T-helper 1 cell (primary cell): ENCODE results near the gene MOB1B.

ENCODE experiments used
- DNase-seq, 5 donors: peaks; one replicate each; pipeline ENCODE4 v3.0.0-alpha.2; 2012 to 2020

MOB1B gene

DNA sequence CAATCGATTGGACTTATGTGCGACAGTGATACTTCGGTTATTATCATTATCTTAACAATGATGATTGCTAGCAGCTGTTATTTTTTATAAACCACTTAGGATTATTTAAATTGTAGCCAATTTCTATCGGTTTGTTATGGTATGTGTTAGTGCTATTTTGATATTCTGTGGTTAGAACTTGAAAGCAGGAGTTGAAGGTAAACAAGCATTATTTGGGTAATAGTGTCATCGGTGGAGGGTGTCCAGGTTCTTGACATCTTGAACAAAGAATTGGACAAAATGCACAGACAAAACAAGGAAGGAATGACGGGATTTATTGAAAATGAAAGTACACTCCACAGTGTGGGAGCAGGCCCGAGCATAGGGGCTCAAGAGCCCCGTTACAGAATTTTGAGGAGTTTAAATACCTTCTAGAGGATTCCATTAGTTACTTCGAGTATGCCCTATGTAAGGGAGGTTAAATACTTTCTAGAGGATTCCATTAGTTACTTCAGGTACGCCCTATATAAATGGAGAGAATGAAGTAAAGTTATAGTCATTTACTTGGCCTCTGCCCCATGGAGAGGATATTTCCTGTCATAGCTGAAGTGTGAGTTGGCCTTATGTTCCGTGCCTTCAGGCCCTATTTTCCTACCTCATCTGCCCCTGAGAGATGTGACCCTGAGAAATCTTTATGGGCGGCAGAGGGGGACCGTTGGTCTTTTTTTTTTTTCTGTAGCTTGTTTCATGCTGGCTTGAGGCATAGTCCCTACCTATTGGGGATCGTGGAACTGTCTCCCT lies 13.1 kb downstream of the MOB1B start:
- DNase-seq, result no peak

DNA sequence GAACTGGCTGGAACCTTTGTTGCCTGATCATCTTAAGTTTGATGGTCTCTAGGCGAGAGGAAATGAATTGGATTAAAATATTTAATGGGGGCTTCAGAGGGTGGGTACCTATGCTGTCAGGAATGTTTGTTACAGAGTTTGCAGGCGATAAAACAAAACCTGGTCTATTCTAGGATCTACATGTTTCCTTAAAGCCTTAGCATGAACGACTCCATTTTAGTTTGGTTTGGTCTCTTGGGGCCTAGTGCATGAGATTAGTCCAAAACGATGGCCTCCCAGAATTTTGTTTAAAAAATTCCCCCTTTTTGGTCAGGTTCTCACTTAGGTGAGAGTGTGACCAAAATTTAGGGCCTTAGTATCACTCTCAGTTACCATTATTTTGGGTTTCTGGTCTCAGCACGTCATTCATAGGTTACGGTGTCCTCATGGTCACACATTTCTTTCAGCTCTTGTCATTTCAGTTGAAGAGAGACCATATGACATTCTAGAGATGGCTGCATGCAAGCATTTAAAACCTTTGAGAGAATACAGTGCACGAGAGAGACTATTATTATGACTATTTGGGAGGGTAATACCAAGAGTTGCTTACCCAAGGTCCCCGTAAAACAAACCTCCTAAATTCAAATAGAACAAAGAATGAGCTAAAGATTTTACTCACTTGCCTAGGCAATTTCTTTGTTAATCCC lies 13.8 kb downstream of the MOB1B start:
- no peak for DNase-seq

DNA sequence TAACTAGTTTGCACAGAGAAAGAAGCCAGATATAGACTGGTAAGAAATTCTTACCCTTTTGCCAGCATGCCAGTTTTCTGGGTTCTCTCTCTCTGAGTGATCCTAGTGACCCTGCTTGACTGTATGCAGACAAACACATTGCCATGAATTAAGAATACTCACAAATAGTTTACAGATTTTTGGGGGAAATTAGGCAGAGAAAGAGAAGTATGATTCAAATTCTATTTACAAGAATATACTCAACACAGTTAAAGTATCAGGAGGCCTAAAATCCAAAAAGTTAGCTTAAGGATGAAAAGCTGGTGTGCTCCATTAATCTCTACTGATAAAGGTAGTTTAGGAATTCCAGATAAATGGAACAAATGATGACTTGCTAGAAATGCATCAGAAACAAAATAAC lies 18.4 kb downstream of the MOB1B start:
- DNase-seq, result no peak

DNA sequence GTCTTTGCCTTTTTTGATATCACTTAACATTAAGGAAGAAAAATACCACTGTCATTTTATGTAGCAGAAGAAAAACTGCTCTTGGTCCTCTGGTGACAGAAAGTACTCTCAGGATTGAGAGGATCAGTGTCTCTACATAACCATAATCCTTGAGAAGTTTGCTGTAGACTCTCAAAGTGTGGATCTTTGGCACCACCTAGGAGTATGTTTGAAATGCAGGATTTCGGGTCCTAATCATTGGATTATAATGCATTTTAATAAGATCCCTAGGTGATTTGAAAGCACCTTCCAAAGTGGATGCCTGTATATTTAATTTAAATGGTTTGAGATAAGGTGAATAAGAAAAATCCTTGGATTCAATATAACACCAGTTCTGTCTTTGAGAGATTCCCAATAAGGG lies 23.2 kb downstream of the MOB1B start:
- no peak for DNase-seq

DNA sequence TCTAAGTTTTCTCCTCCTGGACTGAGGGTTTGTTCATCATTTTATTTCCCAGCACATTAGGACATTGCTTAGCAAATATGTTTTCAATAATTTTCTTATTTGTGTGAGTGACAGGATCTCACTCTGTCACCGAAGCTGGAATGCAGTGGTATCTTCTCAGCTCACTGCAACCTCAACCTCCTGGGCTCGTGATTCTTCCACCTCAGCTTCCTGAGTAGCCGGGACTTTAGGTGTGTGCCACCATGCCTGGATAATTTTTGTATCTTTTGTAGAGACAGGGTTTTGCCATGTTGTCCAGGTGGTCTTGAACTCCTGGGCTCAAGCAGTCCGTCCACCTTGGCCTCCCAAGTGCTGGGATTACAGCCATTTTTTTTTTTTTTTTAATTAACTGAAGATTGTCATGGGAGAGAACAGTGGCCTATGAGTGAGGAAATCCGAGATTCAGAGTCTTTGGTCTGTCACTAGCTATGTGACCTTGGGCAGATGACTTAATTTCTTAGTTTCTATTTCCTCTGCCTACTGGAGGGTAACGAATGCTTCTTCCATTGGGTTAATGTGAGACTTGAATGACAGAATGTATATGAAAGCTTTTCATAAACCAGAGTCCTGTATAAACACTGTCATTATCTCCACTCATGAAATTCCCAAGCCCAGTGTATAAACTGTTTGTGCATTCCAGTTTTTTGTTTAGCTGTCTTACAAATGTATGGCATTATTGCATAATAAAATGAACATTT lies 23.9 kb downstream of the MOB1B start:
- peak in 1 of 5 donors; percentile 23 for DNase-seq

DNA sequence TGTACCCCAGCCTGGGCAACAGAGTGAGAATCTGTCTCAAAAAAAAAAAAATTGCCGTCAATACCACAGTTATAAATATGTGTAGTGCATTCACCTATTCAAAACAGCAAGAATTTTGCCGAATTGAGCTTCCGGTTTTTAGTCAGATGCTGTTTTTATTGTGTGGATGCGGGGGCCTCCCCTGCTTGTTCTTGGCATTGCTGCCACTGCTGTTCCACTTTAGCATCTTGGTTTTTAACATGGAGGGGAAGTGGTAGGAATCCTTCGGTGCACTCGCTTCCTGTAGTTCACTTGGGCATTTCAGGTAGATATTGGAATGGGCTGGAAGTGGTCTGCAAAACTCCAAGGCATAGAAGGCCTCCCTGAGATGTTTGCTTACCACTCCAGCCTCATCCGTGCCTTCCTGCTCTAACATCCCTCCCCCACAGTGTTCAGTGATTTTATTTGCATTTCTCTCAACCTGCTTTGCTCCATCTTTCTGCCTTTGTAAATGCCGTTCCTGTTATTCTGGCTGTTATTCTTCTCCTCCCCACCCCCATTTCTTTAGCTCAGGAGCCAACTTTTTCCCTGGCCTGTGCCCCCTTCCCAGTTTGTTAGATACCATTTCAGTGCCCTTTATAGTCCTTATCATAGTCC lies 25.5 kb downstream of the MOB1B start:
- peak in 1 of 5 donors; percentile 21 for DNase-seq

DNA sequence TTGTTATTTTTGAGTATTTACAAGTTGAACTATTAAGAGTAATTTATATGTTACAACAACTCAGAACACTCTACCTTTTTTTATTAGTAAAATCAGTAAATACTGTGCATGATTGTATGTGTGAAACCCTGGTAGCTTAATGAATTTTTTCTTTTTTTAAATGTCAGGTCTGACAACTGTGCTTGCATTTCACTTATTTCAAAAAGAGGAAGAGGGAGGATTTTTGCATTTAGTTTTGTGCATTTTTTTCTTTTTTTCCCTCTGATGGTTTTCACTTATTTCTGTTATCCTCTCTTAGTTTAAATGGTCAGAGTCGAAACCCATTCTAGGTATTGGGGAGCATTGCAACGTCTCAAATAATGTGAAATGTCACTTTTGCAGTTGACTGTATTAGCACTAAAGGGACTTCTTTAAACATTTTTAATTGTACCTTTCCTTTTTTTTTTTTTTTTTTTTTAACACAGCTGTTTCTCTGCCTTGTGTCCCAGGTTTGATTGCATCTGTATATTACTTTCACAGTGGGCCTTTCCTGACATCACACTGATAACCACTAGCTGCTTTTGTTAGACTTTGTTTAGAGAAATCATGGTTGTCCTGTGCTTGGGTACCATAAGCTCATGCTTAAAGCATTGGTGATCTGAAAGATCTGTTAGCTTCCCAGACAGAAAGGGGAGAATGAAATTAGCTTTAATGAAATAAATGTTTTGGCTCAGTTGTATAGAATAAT lies 28.5 kb downstream of the MOB1B start:
- DNase-seq, result no peak

DNA sequence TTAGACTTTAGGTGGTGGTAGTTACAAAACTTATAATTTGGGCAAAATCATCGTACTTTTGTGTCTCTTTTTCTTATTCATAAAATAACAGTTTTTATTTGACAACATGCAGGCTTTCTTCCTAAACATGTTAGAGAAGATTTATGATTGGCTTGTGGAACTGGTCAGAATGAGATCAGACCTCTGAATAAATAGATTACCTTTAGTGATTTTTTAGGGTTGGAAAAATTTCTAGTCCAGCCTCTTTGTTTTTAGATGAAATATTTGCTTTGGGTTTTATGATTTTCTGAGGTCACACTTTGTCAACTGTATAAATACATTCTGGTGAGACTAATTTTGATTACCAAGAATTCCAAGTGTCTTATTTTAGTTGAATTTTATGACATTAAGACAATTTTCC lies 29.2 kb downstream of the MOB1B start:
- DNase-seq, result no peak

DNA sequence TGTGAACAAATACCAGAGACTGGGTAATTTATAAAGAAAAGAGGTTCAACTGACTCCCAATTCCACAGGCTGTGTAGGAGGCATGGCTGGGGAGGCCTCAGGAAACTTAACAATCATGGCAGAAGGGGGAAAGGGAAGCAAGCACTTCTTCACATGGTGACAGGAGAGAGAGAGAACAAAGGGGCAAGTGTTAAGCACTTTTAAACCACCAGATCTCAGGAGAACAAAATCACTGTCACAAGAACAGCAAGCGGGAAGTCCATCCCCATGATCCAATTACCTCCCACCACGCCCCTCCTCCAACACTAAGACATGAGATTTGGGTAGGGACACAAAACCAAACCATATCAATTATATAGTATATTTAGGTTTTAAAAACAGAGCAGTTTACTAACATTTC lies 30.8 kb downstream of the MOB1B start:
- no peak for DNase-seq

DNA sequence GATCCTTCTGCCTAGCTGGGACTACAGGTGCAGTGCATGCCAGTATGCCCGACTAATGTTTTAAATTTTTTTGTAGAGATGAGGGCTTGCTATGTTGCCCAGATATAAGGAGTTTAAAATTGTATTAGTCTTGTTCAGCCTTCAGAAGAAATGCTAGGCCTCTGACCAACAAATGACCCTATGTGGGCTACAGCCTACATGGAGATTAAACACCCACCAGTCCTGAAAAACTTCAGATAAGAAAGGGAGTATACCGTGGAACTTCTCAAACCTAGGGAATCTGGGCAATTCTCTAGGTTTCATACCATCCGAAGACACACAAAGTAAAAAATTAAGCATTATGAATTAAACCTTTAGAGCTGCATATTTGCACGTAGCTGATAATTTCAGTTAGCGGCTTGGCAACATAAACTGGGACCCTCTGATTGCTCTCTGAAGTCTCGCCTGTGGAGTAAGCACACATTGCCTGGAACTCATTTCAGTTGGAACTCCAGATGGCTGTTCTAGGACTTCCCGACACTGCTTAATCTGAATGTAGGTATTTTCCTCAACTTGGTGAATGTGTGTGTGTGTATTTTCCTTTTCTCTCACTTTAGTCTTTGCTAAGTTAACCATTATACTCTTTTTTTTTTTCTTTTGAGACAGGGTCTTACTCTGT lies 33.0 kb downstream of the MOB1B start:
- no peak for DNase-seq

DNA sequence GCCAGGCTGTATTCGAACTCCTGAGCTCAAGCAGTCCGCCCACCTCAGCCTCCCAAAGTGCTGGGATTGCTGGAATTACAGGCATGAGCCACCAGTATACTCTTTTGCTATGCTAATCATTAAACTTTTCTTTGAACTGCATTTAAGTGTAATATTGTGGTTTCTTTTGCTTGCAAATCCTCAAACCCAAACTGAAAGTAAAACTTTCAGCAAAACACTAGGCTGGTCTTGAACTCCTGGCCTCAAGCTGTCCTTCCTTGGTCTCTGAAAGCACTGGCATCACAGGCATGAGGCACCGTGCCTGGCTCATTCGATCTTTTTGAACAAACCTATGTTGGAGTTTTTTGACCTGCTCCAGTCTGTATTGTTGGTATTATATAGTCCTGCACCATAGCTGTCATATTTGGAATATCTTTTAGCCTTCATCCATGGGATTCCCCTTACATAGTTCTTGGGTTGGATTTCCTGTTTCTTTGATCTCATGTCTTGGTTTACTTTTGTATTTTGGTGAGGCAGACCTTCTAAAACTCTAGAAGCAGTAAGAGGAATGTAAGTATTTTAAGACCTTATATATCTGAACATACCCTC lies 34.1 kb downstream of the MOB1B start:
- DNase-seq, result no peak

DNA sequence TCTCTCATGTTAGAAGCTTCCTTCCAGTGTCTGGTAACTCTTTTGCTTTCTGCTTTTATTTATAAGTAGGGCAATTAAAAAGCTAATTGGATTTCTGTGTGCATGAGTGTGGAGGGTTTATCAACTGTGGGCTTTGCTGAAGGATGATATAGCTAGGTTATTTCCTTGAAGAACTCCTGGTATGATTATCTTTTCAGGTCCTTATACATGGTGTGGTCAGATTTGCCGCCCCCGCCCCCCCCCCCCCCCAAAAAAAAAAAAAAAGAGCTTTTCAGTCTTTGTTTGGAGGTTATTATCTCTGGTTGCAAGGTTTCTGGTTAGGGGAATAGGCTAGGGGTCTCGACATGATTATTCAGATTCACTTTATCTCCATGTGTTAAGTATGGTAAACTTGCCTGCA lies 35.9 kb downstream of the MOB1B start:
- no peak for DNase-seq

DNA sequence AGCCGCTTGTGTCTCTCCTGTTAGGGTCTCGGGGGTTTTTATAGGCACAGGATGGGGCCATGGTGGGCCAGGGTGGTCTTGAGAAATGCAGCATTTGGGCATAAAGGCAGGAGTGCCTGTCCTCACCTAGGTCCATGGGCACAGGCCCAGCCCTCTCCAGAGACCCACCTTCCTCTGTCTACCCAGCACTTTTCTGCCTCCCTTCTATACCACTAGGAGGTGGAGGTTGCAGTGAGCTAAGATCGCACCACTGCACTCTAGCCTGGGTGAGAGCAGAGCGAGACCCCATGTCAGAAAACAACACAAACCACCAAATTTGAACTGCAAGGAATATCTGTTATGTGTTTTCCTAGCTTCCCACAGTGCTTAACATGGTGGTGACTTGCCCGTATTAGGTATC lies 38.0 kb downstream of the MOB1B start:
- DNase-seq, result no peak

DNA sequence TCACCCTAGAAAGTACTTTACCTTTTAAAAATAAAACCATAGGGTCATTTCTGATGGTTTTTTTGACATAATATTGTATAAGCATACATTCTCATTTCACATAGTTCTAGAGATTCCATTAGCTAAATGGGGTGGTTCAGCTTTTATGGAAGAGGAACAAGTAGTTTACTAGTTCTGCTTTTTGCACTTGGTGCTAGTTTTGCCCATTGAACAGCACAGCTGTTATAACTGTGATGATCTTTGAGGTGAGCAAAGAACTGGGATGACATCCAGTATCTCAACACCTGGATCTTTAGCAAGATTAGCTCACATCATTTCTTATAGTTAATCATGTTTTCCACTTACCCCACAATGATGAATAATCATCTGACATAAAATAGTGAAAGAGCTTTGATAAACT lies 40.9 kb downstream of the MOB1B start:
- DNase-seq, result no peak

DNA sequence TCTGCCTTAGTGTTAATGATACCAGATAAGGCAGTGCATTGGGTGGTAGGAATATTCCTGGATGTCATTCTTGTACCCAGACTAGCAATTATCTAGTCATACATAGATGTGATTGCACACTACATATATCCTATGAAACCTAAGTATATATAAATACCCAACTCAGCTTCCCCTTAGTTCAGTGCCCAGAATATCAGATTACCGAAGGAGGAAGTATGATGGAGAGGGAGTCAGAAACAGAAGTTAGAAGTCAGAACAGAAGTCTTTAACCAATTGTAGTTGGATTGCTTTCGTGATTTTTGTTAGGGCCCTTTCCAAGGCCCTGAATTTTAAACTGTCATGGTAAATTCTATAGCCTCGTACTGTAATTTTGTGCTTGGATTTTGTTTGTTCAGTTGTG lies 42.9 kb downstream of the MOB1B start:
- no peak for DNase-seq

DNA sequence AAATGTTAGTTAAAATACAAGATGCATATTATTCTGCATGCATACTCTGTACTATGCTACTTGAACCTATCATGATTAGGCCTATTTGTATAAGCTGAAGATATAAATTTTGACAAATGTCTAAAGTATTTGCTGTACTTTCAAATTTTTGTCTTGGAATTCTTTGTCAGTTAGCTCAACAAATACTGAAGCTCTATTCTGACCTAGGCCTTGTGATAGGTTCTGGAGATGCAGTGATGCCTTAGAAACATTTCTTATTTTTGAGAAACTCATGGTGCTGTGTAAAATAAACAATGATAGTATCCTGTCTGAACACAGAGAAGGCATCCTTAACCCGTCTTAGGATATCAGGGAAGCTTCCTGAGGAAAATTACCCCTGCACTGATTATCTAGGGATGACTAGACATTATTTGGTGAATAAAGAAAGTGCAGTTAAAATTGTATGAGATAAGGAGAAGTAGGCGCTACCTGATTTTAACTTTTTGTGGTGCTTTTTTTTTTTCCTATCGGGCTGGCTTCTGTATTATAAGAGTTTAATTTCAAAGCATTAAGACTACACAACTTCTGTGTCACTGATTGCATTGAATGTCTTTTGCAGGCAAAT lies 43.4 kb downstream of the MOB1B start:
- no peak for DNase-seq

DNA sequence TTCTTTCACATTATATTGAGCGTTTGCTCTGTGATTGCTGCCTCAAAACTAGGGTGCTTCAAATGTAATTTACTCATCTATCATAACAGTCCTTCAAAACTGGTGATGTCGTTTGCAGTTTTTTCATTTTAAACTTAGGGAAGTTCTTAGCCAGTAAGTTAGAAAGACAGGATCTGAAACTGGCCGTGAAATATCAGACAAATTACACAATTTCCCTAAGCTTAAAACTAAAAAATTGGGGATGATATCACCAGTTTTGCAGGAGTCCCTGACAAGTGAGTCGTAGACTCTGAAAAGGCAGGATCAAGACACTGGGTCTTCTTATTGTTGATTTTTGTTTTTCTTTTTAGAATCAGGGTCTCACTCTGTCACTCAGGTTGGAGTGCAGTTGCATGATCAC lies 44.8 kb downstream of the MOB1B start:
- no peak for DNase-seq

DNA sequence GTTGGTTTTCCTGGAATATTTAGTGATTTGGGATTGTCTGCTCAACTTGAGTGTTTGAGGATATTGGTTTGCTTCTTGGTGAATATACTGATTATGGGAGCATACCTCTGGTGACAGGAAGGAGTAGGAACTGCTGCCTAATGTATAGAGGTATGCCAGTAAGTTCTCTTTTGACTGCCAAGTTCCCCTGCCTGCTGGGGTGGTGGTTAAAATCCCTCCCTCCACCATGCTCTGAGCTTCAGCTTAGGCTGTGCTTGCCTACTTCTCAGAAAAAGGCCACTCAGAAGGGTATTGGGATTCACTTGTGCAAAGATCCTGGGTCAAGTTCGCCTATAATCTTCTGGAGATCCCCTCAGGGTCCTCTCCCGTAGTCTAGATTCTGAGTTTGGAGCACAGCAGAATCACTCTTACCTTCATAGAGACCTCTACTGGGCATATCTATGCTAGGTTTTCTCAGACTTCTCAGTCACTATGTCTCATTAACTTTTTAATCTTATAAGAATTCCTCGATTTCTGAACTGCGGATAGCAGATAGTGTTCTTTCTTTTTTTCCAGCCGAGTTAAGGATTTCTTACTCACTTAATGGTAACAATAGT lies 46.6 kb downstream of the MOB1B start:
- DNase-seq, result no peak

DNA sequence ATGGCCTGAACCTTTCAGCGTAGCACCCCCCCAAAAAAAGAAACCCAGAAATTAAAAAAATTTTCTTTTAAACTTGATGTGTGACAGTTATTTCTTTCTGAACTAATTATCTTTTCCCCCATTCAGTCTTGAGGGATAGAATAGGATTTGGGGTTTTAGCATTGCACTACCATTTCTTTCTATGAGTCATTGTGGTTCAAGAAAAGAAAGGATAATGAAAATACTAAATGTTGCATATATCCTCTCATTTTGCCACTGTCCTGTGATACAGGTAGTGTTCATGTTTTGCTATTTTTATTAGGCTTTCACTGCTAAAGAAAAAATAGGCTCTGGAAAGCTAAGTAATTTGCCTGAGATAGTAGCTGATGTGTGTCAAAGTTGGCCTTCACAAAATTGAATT lies 51.9 kb downstream of the MOB1B start:
- DNase-seq, result no peak

DNA sequence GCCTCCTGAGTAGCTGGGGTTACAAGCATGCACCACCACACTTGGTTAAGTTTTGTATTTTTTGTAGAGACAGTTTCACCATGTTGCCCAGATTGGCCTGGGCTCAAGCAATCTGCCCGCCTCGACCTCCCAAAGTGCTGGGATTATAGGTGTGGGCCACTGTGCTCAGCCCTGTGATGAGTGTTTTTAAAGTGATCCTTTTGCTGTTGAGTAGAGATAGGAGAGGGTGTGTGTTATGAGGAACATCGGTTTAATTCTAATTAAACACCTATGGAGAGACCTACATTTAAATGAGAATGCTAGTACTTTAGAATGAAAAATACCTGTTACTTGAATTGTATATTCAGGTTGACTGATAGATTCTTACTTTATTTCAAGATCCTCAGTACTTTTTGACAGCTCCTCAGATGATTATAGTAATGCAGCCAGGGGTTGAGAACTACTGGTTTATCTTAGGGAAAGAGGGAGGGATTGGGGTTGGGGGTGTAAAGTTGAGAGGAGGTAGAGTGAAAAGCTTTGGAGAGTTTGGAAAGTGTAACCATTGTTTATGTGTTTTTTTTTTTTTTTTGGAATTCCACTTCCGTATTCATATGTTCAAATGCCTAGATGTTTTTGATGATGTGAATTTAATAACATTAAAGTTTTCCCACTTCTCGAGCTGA lies 54.5 kb downstream of the MOB1B start:
- no peak for DNase-seq
